B cell (primary cell): ENCODE results near the gene SLC7A11. TPM values are rescaled to one million over a fixed set of nuclear protein-coding genes. Genes with fewer than 3 reads are reported as not detected.

Experiments used
- ATAC-seq: fragments of 200-7000 bp; cut with Tn5 transposase; one replicate; pipeline ENCODE4 v1.10.0; 2021; ENCODE audit warnings: low read depth, mild to moderate bottlenecking, moderate number of reproducible peaks, moderate library complexity
- CTCF ChIA-PET: fragments of 350-600 bp; sonication (Branson Sonifier 250); formaldehyde crosslinking; loops from one replicate; lab custom pipeline; 2021; ENCODE audit warnings: antibody characterized with exemption, inconsistent platforms; lab: Charles Lee
- POLR2A ChIA-PET: fragments of 350-600 bp; sonication (Branson Sonifier 250); formaldehyde crosslinking; loops from one replicate; lab custom pipeline; 2021; ENCODE audit warnings: antibody characterized with exemption; lab: Charles Lee
- DNase-seq: peaks from one replicate; pipeline ENCODE4 v3.0.0; 2013
- H2AFZ ChIP-seq: 2 replicates; pipeline ENCODE4 v1.6.1; 2012; ENCODE audit warnings: mild to moderate bottlenecking, low read depth, low read length; ENCODE audit not compliant: insufficient read depth, poor library complexity, severe bottlenecking
- H3K27ac ChIP-seq, 2 donors: 1 replicate in 1 of 2; 2 replicates in 1 of 2; pipeline ENCODE4 v1.5.1; 2012 to 2013; ENCODE audit warnings: low read length in 2 of 2, mild to moderate bottlenecking in 2 of 2, moderate library complexity in 1 of 2
- H3K27me3 ChIP-seq, 4 experiments: fragments of 200-600 bp in 1 of 4; sonication (generic) in 1 of 4; replicated peaks in 1 of 4; 1 replicate in 2 of 4; 2 replicates in 2 of 4; pipeline versions ENCODE4 v1.6.1 to v1.7.0; 2013 to 2016; ENCODE audit warnings: low read length in 3 of 4, mild to moderate bottlenecking in 2 of 4, mixed read lengths in 1 of 4, moderate library complexity in 1 of 4; ENCODE audit not compliant: insufficient read depth in 4 of 4, control insufficient read depth in 3 of 4; ENCODE audit errors: control extremely low read depth in 1 of 4
- H3K36me3 ChIP-seq, 2 experiments: replicated peaks in 1 of 2; 1 replicate in 1 of 2; 2 replicates in 1 of 2; pipeline versions ENCODE4 v1.6.1 to v1.7.1; 2013; ENCODE audit warnings: low read length in 1 of 2; ENCODE audit not compliant: insufficient read depth in 2 of 2, control insufficient read depth in 1 of 2; ENCODE audit errors: control extremely low read depth in 1 of 2, extremely low read depth in 1 of 2
- H3K4me1 ChIP-seq, 2 donors: fragments of 200-600 bp in 1 of 2; sonication (generic) in 1 of 2; 1 replicate in 1 of 2; 2 replicates in 1 of 2; pipeline versions ENCODE4 v1.5.1 to v1.6.1; 2013 to 2017; ENCODE audit warnings: low read length in 2 of 2; ENCODE audit not compliant: control insufficient read depth in 2 of 2, insufficient read depth in 2 of 2
- H3K4me2 ChIP-seq: replicated peaks from 2 replicates; pipeline ENCODE3; 2012; ENCODE audit warnings: mild to moderate bottlenecking, low read depth, low read length; ENCODE audit not compliant: poor library complexity, severe bottlenecking
- H3K4me3 ChIP-seq, 5 experiments: fragments of 200-600 bp in 1 of 5; sonication (generic) in 1 of 5; 1 replicate in 3 of 5; 2 replicates in 2 of 5; pipeline versions ENCODE4 v1.5.1 to v1.7.0; 2011 to 2016; ENCODE audit warnings: low read length in 4 of 5, mild to moderate bottlenecking in 4 of 5, low read depth in 2 of 5, control low read depth in 1 of 5, moderate library complexity in 1 of 5; ENCODE audit not compliant: insufficient read depth in 1 of 5; ENCODE audit errors: control extremely low read depth in 1 of 5, extremely low read depth in 1 of 5
- H3K79me2 ChIP-seq: fragments of 200-600 bp; sonication (generic); one replicate; pipeline ENCODE4 v1.6.0; 2016; ENCODE audit warnings: low read length; ENCODE audit not compliant: control insufficient read depth, insufficient read depth
- H3K9ac ChIP-seq: fragments of 200-600 bp; sonication (generic); 2 replicates; pipeline ENCODE4 v1.6.1; 2017; ENCODE audit warnings: mild to moderate bottlenecking, low read length, moderate library complexity
- H3K9me3 ChIP-seq, 3 donors: one replicate each; pipeline versions ENCODE4 v1.6.1 to v1.7.1; 2013; ENCODE audit warnings: low read length in 2 of 3; ENCODE audit not compliant: control insufficient read depth in 2 of 3, insufficient read depth in 1 of 3; ENCODE audit errors: control extremely low read depth in 1 of 3
- H4K20me1 ChIP-seq: 2 replicates; pipeline ENCODE4 v1.6.0; 2012; ENCODE audit warnings: mild to moderate bottlenecking, low read length; ENCODE audit not compliant: insufficient read depth, control insufficient read depth, poor library complexity, severe bottlenecking
- H3K27ac Mint-ChIP-seq: one replicate; pipeline ENCODE4 v1.8.0; 2021; ENCODE audit warnings: mixed read lengths
- H3K27me3 Mint-ChIP-seq: one replicate; pipeline ENCODE4 v1.8.0; 2021; ENCODE audit warnings: mixed read lengths
- H3K4me1 Mint-ChIP-seq: one replicate; pipeline ENCODE4 v1.8.0; 2021; ENCODE audit warnings: mixed read lengths
- H3K4me3 Mint-ChIP-seq: one replicate; pipeline ENCODE4 v1.8.0; 2021; ENCODE audit warnings: mixed read lengths
- H3K9me3 Mint-ChIP-seq: one replicate; pipeline ENCODE4 v1.8.0; 2022; ENCODE audit warnings: mixed read lengths; ENCODE audit not compliant: insufficient read depth
- EZH2 ChIP-seq: IDR thresholded peaks from 2 replicates; pipeline ENCODE4 v1.6.1; 2012; ENCODE audit warnings: borderline replicate concordance, low read depth, mild to moderate bottlenecking, moderate library complexity, low read length; ENCODE audit not compliant: insufficient read depth, poor library complexity, severe bottlenecking
- WGBS: methylation state at CpG from one replicate; pipeline ENCODE4 v1.1.5; 2013; ENCODE audit warnings: missing lambda C conversion rate; ENCODE audit not compliant: insufficient coverage; 5-methylcytosine and 5-hydroxymethylcytosine counted together
- intact Hi-C: fragments of 100-400 bp; cut with micrococcal nuclease; formaldehyde crosslinking; loops from one replicate; pipeline ENCODE4 v1.10.0; 2022
- polyA plus RNA-seq: library from polyadenylated mRNA; depleted of rRNA; stranded (reverse); fragments of >200 nt; gene quantifications from 2 replicates; pipeline ENCODE4 v1.2.3, GENCODE V29; 2012
- total RNA-seq, 2 donors: library from RNA; stranded (reverse); fragments of 120-200 nt in 1 of 2; gene quantifications; 1 replicate in 1 of 2; 2 replicates in 1 of 2; pipeline versions ENCODE4 v1.2.3 to v1.2.4, GENCODE V29; 2013 to 2022
- TF ChIP-seq, protein P1 (sequence below): fragments of 200-600 bp; IDR thresholded peaks from one replicate; pipeline ENCODE4 v1.8.0; 2022; ENCODE audit warnings: antibody characterized with exemption, mild to moderate bottlenecking

The SLC7A11 gene
- total and polyA plus RNA-seq, 2 donors (not counting 1 experiment from before 2014, with no cell fraction given) = 0.01 to 0.22 TPM

DNA sequence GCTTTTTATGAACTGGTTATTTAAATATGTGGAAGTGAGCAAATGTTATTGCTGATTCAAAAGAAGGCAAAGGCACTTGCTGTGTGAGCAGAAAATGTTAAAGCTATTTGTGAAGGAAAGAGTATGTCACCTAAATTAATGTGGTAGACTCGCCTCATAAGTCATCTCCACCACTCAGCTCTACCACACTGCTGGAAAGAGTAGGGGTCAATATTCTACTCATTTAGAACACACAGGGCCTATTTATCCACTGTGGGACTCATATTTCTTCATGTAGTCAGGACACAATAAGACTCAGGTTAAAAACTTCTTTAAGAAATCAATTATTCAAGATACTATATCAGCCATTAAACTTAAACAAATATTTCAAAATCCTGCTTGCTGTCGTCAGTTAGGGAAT is 106.5 kb downstream of the SLC7A11 start:
- POLR2A ChIA-PET = no interaction called here
- Histone ChIP-seq H3K4me3 (no peak overlapping the region), H2AFZ (no peak overlapping the region), H4K20me1 (no peaks in the 10 kb centered on the region), H3K27me3 (peaks cover 0 to 5% (median 0%) of the 10 kb centered on the region in 4 experiments), H3K9me3 (peaks cover 0 to 9% (median 0%) of the 10 kb centered on the region in 3 donors), H3K27ac (no peak overlapping the region), H3K4me2 (no peak overlapping the region), H3K9ac (no peak overlapping the region), H3K36me3 (no peaks in the 10 kb centered on the region), H3K4me1 (no peaks in the 10 kb centered on the region), H3K79me2 (no peaks in the 10 kb centered on the region)
- 100% methylated on average over 1 of the region's 2 CpGs for WGBS
- H3K4me1 Mint-ChIP-seq = no peaks in the 10 kb centered on the region
- H3K4me3 Mint-ChIP-seq = no peak overlapping the region
- no peak for TF ChIP-seq EZH2
- TF ChIP-seq, protein P1, sequence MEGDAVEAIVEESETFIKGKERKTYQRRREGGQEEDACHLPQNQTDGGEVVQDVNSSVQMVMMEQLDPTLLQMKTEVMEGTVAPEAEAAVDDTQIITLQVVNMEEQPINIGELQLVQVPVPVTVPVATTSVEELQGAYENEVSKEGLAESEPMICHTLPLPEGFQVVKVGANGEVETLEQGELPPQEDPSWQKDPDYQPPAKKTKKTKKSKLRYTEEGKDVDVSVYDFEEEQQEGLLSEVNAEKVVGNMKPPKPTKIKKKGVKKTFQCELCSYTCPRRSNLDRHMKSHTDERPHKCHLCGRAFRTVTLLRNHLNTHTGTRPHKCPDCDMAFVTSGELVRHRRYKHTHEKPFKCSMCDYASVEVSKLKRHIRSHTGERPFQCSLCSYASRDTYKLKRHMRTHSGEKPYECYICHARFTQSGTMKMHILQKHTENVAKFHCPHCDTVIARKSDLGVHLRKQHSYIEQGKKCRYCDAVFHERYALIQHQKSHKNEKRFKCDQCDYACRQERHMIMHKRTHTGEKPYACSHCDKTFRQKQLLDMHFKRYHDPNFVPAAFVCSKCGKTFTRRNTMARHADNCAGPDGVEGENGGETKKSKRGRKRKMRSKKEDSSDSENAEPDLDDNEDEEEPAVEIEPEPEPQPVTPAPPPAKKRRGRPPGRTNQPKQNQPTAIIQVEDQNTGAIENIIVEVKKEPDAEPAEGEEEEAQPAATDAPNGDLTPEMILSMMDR = no peak
- no peaks in the 10 kb centered on the region for H3K9me3 Mint-ChIP-seq
- no peak overlapping the region for H3K27ac Mint-ChIP-seq
- no peak for DNase-seq
- no peak for ATAC-seq
- CTCF ChIA-PET = no interaction called here
- intact Hi-C loops = no loop called here
- peaks cover 18% of the 10 kb centered on the region for H3K27me3 Mint-ChIP-seq

DNA sequence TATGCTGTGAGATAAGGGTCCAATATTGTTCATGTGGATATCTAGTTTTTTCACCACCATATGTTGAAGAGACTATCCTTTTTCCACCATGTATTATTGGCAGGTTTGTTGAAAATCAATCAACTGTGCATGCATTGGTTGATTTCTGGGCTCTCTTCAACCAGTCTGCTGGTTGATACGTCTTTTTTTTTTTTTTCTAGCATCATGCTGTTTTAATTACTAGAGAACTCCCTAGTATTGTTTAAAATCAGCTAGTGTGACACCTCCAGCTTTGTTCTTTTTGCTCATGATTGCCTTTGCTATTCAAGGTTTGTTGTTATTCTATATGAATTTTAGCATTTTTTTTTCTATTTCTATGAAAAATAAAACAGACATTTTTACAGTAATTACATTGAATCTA is 123.9 kb downstream of the SLC7A11 start:
- peaks cover 22% of the 10 kb centered on the region for H3K4me1 Mint-ChIP-seq
- Histone ChIP-seq H3K27me3 (no peaks in the 10 kb centered on the region), H3K9me3 (peaks cover 0 to 2% (median under 1%) of the 10 kb centered on the region in 3 donors), H3K36me3 (no peaks in the 10 kb centered on the region), H3K27ac (no peak overlapping the region), H3K9ac (no peak overlapping the region), H4K20me1 (no peaks in the 10 kb centered on the region), H3K4me1 (peaks cover 22% of the 10 kb centered on the region in 2 donors), H3K4me2 (no peak overlapping the region), H3K79me2 (no peaks in the 10 kb centered on the region), H3K4me3 (no peak overlapping the region), H2AFZ (no peak overlapping the region)
- no peak overlapping the region for H3K27ac Mint-ChIP-seq
- DNase-seq = no peak
- ChIA-PET CTCF (interaction anchor here (0.8 kb wide), 1 partner anchor 81 kb away, joined by 3 read pairs; no protein-coding TSS in a partner anchor), POLR2A (no interaction called here)
- WGBS = no CpG with 5 or more reads among the region's 1 CpG
- no peaks in the 10 kb centered on the region for H3K27me3 Mint-ChIP-seq
- peaks cover 4% of the 10 kb centered on the region for H3K9me3 Mint-ChIP-seq
- intact Hi-C loops = no loop called here
- no peak for TF ChIP-seq EZH2
- TF ChIP-seq, protein P1 = no peak
- no peak overlapping the region for H3K4me3 Mint-ChIP-seq
- ATAC-seq = no peak
